ENCODE data around the gene IQCH. TPM values are rescaled to one million over a fixed set of nuclear protein-coding genes. Genes with fewer than 3 reads are reported as not detected.

IQCH gene
- total RNA-seq, 4 donors from 2014 or later: 0.27 to 4.6 (median 1.1) TPM; not detected in 1

- Histone ChIP-seq H3K9me3 (no peaks in the 10 kb centered on the region), H3K27ac (no peak overlapping the region), H3K27me3 (no peaks in the 10 kb centered on the region), H3K4me3 (no peak overlapping the region), H3K4me1 (no peaks in the 10 kb centered on the region), H3K36me3 (no peaks in the 10 kb centered on the region)
- TF ChIP-seq EP300 (IDR thresholded peaks at IDR 0.05) (no peak), POLR2AphosphoS5 (IDR thresholded peaks at IDR 0.05) (no peak), POLR2A (IDR thresholded peaks at IDR 0.05) (no peak), CTCF (IDR thresholded peaks at IDR 0.05) (no peak)
- WGBS, 2 donors (ENCODE audit: low coverage in 1 of 2): 80 to 82% methylated on average over 6 of the region's 6 CpGs
- ATAC-seq: no peak
These were observed 118.5 kb downstream of the IQCH start for GRCh38 chr15:67372986-67373675.

GRCh38 chr15:67373971-67374370, 119.4 kb downstream of the IQCH start:
- no peaks in the 10 kb centered on the region for H3K9me3 ChIP-seq
- TF ChIP-seq POLR2AphosphoS5 (IDR thresholded peaks at IDR 0.05) (no peak), EP300 (IDR thresholded peaks at IDR 0.05) (no peak), CTCF (IDR thresholded peaks at IDR 0.05) (no peak), POLR2A (IDR thresholded peaks at IDR 0.05) (no peak)
- no peak overlapping the region for H3K4me3 ChIP-seq
- no peaks in the 10 kb centered on the region for H3K36me3 ChIP-seq
- no peak overlapping the region for H3K27ac ChIP-seq
- no peaks in the 10 kb centered on the region for H3K27me3 ChIP-seq
- ATAC-seq: no peak
- H3K4me1 ChIP-seq: no peaks in the 10 kb centered on the region

- H3K4me1 ChIP-seq: no peaks in the 10 kb centered on the region
- H3K9me3 ChIP-seq: no peaks in the 10 kb centered on the region
- no peak overlapping the region for H3K4me3 ChIP-seq
- 85 to 86% methylated on average over 3 of the region's 3 CpGs for WGBS, 2 donors (ENCODE audit: low coverage in 1 of 2)
- no peak overlapping the region for H3K27ac ChIP-seq
- no peaks in the 10 kb centered on the region for H3K27me3 ChIP-seq
- TF ChIP-seq EP300 (IDR thresholded peaks at IDR 0.05): no peak
- no peak for TF ChIP-seq CTCF (IDR thresholded peaks at IDR 0.05)
- no peak for TF ChIP-seq POLR2A (IDR thresholded peaks at IDR 0.05)
- TF ChIP-seq POLR2AphosphoS5 (IDR thresholded peaks at IDR 0.05): no peak
- H3K36me3 ChIP-seq: no peaks in the 10 kb centered on the region
- ATAC-seq: no peak
These were observed 124.9 kb downstream of the IQCH start for GRCh38 chr15:67379530-67379929.

- ATAC-seq: no peak
- no peaks in the 10 kb centered on the region for H3K9me3 ChIP-seq
These were observed 126.3 kb downstream of the IQCH start for GRCh38 chr15:67380921-67381320.

GRCh38 chr15:67381416-67382045, 126.9 kb downstream of the IQCH start:
- no peak overlapping the region for H3K27ac ChIP-seq
- no peaks in the 10 kb centered on the region for H3K36me3 ChIP-seq
- ATAC-seq: no peak
- no peaks in the 10 kb centered on the region for H3K27me3 ChIP-seq
- H3K9me3 ChIP-seq: no peaks in the 10 kb centered on the region
- H3K4me3 ChIP-seq: no peak overlapping the region
- TF ChIP-seq CTCF (IDR thresholded peaks at IDR 0.05): no peak
- TF ChIP-seq POLR2A (IDR thresholded peaks at IDR 0.05): no peak
- no peak for TF ChIP-seq POLR2AphosphoS5 (IDR thresholded peaks at IDR 0.05)
- no peak for TF ChIP-seq EP300 (IDR thresholded peaks at IDR 0.05)
- H3K4me1 ChIP-seq: no peaks in the 10 kb centered on the region
- whole genome bisulfite sequencing, 2 donors (ENCODE audit: low coverage in 1 of 2): 78 to 89% methylated on average over 6 to 8 of the region's 8 CpGs

More at GRCh38 chr15:67380921-67381320, 126.3 kb downstream of the IQCH start:
- TF ChIP-seq POLR2AphosphoS5 (IDR thresholded peaks at IDR 0.05): no peak
- H3K27ac ChIP-seq: no peak overlapping the region
- no peaks in the 10 kb centered on the region for H3K4me1 ChIP-seq
- H3K27me3 ChIP-seq: no peaks in the 10 kb centered on the region
- no peak overlapping the region for H3K4me3 ChIP-seq
- WGBS, 2 donors (ENCODE audit: low coverage in 1 of 2): 60 to 75% methylated on average over 1 of the region's 1 CpG
- no peaks in the 10 kb centered on the region for H3K36me3 ChIP-seq
